NCI-H2196 treated with DMSO at 0.1 percent for 48 hours (cell line): ENCODE results near the gene INSC.

Source experiments
- DNase-seq: peaks from one replicate; lab custom pipeline; 2025; ENCODE audit not compliant: unreplicated experiment; lab: John Stamatoyannopoulos, UW

The INSC gene

GRCh38 chr11:15107730-15108515, 6.8 kb upstream of the INSC start:
- DNase-seq, result no peak

DNA sequence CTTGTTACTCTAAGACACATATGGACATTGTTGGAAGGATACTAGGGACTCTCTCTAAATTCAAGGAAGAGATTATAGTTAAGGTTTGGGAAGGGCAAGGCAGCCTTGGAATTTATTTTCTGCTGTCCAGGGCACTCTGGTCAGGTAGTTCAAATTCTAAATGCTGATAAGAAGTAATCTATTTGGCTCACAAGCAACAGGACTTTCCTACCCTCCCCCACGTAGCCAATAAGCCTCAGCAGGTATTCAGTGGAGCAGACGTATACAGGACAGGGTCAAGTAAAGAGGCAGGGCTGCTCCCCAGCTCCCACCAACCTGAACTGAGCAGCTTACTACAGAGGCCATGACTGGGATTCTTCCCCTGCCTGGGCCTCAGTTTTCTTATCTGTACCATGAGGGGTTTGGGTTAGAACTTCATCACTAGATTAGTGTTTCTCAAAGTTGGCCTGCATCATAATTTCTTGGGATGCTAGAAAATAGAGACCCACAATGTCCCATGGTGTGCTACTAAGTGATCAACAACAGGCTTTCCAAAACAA, 6.1 kb upstream of the INSC start:
- DNase-seq, result no peak

GRCh38 chr11:15109602-15110001, 5.1 kb upstream of the INSC start:
- DNase-seq, result no peak

GRCh38 chr11:15111215-15111614, 3.5 kb upstream of the INSC start:
- no peak for DNase-seq

GRCh38 chr11:15112131-15112541, 2.6 kb upstream of the INSC start:
- no peak for DNase-seq

- DNase-seq, result no peak
Observed at GRCh38 chr11:15113381-15113780, 1.3 kb upstream of the INSC start.

GRCh38 chr11:15115686-15116085, 963 bp downstream of the INSC start:
- DNase-seq, result no peak

DNA sequence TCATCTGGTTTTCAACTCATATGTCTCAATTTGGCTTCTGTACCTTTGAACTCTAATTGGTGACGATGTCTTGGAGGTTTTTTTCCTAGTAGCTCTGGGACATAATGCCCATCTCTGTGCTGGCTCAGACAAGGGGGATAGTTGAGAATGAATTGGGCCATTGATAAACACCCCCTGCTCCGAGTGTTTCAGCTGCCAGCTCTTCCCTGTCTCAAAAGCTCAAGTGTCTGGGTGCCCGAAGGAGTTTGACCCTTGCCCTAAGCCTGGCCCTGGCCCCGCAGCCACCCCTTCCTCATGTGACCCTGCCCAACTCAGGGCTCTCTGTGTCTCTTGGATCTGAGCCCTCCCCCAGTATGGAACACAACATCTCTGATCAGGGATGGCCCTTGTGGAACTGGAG, 3.0 kb downstream of the INSC start:
- DNase-seq, result no peak

- no peak for DNase-seq
Observed at GRCh38 chr11:15118431-15118830, 3.7 kb downstream of the INSC start.

DNA sequence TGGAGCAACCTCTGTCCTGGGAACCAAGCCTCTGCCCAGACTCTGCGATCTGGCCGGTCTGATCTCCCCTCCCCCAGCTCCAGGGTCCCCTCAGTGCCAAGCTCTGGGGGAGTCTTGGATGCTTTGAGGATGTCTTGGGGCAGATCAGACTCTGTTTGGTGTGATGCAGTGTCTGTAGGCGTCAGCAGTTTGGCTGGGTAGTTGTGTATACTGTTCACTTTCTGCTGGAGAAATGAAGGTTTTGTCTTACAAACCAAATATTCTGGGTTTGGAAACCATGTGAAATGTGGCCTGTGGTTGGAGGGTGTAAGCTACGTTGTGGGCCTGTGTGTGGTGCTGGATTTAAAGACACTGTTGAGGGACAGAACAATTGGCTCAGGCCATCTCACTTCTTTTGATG, 4.6 kb downstream of the INSC start:
- DNase-seq, result no peak

- DNase-seq, result no peak
Observed at GRCh38 chr11:15119826-15120225, 5.1 kb downstream of the INSC start.

DNA sequence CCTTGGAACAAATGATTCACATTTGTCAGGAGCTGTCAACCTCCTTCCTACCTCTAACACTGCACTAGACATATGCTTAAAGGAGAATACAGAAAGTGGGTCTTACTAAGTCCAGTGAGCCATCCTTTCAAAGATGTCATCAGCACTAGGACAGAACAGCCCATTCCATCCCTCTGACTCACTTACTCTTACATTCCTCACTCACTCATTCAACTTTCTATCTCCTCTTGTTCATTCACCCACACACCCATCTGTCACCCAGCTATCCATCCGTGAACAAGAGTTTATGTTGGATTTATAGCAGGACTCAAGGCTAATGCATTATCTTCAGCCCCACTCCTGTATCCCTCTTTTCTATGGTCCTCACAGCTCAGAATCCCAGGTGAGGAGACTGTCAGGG, 9.1 kb downstream of the INSC start:
- DNase-seq, result no peak

- DNase-seq, result no peak
Observed at GRCh38 chr11:15124528-15124927, 9.8 kb downstream of the INSC start.

DNA sequence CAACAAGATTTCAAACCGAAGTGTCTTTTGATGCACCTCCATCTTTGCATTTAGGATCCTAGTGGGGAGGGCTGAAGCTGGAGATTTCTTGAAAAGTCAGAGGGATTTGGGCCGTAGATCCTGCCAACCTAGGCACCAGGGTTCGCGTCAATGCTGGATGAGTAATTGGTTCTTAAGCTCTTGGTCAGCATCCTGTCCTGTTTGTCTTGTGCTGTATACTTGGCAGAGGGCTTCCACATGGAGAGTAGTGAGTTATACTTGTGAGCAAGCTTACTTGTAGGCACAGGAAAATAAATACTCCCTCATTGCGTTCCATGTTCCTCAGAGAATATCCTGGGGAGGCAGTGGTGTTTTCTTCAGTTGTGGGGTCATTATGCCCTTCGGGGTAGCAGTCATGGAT, 12.6 kb downstream of the INSC start:
- DNase-seq, result no peak

- DNase-seq, result no peak
Observed at GRCh38 chr11:15128621-15129020, 13.9 kb downstream of the INSC start.

DNA sequence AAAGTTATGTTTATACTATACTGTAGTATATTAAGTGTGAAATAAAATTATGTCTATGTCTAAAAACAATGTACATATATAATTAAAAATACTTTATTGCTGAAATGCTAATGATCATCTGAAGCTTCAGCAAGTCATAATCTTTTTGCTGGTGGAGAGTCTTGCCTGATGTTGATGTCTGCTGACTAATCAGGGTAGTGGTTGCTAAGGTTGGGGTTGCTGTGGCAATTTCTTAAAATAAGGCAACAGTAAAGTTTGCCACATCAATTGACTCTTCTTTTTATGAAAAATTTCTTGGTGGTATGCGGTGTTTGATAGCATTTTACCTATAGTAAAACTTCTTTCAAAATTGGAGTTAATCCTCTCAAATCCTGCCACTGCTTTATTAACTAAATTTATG, 21.4 kb downstream of the INSC start:
- DNase-seq, result no peak

DNA sequence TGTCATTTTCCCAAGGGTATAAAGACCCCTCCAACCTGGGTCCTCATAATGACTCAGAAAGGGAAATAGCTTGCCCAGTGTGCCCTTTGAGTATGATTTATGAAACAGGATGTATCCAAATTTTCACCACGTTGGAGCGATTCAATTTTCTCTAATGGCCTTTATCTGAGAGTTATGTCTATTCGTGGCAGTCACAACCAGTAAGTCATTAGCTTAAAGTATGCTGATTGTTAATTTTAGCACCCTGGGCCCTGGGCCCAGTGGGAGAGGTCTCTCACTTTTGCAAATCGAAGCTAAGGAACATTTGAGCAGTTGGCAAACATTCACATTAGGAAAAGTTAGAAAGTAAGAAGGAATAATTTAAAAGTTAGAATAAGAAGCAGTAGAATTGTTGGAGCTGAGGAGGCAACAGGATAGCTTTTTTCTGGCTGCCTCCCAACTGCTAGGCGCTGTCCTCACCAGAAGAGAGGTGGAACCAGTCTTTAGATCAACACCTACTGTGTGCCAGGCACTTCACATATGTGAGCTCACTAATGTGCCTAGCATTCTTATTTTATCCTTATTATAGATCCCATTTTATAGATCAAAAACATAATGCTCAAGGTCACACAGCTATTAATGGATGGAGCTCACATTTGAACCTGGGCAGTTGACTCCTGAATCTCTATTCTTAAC, 24.5 kb downstream of the INSC start:
- no peak for DNase-seq

DNA sequence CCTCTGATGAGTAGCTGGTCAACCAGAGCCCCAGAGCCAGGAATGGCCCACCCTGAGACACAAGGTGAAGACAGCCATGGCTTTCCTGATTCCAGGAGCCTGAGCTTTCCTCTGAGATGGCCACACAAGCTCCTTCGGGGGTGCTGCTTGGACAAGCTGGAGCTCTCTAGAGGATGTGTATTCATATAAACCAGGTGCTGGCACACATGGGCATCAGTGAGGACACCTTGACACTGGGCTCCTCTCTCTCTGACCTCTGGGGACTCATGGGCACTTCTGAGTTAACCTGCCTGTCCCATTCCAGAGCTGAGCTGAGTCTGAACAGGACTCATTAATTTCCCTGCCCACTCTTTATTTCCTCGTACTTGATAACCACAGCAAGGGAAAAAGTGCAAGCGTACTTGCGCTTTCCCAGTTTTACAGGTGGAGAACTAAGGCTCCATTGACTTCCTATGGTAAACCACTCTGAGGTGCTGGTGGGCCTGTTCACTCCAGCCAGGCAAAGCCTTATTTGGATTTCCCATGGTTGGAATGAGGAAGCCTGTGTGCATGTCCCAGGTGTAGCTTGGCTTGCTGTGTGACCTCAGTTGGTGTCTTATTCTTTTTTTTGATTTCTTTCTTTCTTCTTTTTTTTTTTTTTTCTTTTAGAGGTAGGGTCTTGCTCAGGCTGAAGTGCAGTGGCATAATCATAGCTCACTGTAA, 25.4 kb downstream of the INSC start:
- no peak for DNase-seq

DNA sequence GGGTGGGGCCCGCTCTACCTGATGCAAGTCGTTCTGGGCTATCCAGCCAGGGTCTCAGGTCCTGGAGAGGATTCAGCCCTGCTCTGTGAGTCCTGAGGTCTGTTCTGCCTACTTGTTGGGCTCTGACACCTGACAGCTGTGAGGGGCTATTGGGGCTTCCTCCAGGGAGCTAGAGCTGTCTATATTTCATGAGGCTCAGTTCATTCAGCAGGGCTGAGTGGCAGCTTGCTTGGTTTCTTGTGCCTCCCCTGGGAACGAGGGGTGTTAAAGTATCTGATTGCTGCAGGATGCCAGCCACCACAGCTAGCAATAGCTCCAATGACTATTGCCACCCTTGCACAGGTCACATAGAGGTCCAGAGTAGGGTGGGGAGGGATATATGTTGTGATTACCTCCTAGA, 26.7 kb downstream of the INSC start:
- DNase-seq, result no peak

DNA sequence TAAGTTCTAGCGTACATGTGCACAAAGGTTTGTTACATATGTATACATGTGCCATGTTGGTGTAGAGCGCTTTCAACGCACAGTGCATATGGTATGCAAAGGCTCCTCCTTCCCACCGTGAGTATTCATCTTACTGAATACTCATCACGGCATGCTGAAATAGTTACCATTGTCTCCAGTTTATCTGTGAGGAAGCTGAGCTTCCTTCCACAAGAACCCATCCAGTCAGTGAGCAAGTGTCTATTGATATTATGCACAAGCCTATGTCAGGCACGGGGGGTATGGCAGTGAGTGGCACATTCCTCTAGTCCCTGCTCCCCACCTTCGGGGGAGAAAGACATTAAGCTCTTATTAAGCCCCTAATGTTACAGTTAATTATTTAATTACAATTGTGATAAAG, 28.1 kb downstream of the INSC start:
- DNase-seq, result no peak

DNA sequence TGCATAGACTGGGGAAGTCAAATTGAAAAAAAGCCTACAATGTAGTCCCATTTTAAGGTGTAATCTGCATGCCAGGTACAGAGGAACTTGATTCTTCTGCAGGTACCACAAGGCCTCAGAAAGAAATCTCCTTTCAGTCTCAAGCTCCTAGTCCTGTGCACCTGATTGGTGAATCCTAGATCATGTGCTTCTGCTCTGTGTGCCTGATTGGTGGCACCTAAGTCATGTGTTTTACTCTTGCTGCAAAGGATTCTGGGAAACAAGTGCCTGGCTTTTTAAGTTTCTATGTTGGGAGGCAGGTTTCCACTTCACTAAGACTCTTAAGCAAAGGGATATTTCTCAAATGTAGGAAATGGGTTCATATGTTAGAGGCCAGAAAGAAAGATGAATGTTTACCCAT, 29.1 kb downstream of the INSC start:
- no peak for DNase-seq

GRCh38 chr11:15144347-15144746, 29.6 kb downstream of the INSC start:
- no peak for DNase-seq
